ENCODE measurements around the gene CRTAC1. TPM values are rescaled to one million over a fixed set of nuclear protein-coding genes. Genes with fewer than 3 reads are reported as not detected.

CRTAC1 gene
- total RNA-seq, 2 experiments from 2014 or later: not detected

DNA sequence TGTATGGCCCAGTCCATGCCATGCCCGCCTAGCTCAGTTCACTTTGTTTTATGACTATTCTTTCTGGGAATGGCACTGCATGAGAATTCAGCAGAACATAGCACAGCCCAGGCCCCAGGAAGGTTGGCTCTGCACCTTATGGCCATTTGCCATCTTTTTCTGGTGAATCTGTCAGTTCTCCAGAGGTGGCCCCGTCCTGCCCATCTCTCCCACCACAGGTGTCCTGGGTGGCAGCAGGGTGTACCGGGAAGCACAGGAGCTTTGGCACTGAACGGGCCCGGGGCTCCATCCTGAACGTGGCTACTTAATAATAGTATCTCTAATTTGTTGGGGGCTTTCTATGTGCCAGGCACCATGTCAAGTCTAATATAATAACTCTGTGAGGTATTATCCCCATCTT is 156.1 kb downstream of the CRTAC1 start:
- H3K36me3 Mint-ChIP-seq (ENCODE audit: low read depth): no peaks in the 10 kb centered on the region
- CTCF ChIA-PET: interaction anchor here (1.2 kb wide), 1 partner anchor 82 kb away, joined by 9 read pairs; no protein-coding TSS in a partner anchor
- POLR2A ChIA-PET: no interaction called here
- no peaks in the 10 kb centered on the region for H3K9me3 Mint-ChIP-seq (ENCODE audit: insufficient read depth)
- peaks cover 19% of the 10 kb centered on the region for H3K27me3 Mint-ChIP-seq (ENCODE audit: low read depth)
- no peak overlapping the region for H3K27ac Mint-ChIP-seq
- H3K4me1 Mint-ChIP-seq (ENCODE audit: low read depth): peaks cover 8% of the 10 kb centered on the region
- DNase-seq (no peak), ATAC-seq (no peak)
- no peak overlapping the region for H3K4me3 Mint-ChIP-seq

DNA sequence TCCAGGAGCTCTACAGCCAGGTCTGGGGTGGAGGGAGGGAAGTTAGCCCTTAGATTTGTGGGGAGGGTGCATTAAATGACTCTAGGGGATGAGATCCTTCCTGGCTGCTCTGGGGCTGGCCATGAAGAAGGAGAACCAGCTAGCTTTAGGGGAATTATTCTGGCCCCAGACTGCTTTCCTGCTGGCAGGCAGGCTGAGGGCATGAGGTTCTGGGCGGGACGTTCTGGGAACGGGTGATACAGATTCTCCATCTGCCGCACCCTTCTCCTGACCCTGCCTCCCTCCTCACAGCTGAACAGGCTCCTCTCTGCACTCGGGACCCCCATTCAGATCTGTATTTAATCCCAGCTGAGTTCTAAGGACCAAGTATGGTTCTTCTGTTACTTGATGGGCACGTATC is 156.9 kb downstream of the CRTAC1 start:
- ChIA-PET POLR2A (no interaction called here), CTCF (interaction anchor here (1.2 kb wide), 1 partner anchor 82 kb away, joined by 9 read pairs; no protein-coding TSS in a partner anchor)
- no peak for DNase-seq
- no peak overlapping the region for H3K4me3 Mint-ChIP-seq
- H3K4me1 Mint-ChIP-seq (ENCODE audit: low read depth): peaks cover 16% of the 10 kb centered on the region
- ATAC-seq: no peak
- H3K9me3 Mint-ChIP-seq (ENCODE audit: insufficient read depth): no peaks in the 10 kb centered on the region
- H3K36me3 Mint-ChIP-seq (ENCODE audit: low read depth): no peaks in the 10 kb centered on the region
- peaks cover 19% of the 10 kb centered on the region for H3K27me3 Mint-ChIP-seq (ENCODE audit: low read depth)
- H3K27ac Mint-ChIP-seq: no peak overlapping the region

DNA sequence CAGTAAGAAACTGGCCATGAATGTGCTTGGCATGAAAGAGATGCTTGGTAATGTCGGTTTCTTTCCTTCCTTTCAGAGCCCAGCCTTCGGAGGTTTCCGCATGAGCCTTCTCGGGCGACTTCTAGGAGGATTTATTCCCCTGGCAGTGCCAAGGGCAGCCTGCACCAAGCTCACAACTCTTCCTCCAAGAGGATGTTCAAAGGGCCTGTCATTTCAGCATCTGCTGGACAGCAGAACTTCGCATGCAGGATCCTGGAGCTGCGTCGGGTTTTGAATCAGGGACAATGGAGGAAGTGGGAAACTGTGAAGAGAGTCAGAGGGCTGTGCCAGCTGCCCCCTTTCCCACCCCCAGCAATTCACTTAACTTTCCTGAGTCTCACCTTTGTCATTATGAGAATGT is 159.4 kb downstream of the CRTAC1 start:
- POLR2A ChIA-PET: interaction anchor here (1.0 kb wide), 1 partner anchor 263 kb away, joined by 3 read pairs; the partner anchor contains the start of gene R3HCC1L
- peaks cover 14% of the 10 kb centered on the region for H3K27me3 Mint-ChIP-seq (ENCODE audit: low read depth)
- no peak overlapping the region for H3K27ac Mint-ChIP-seq
- no peaks in the 10 kb centered on the region for H3K36me3 Mint-ChIP-seq (ENCODE audit: low read depth)
- H3K4me3 Mint-ChIP-seq: no peak overlapping the region
- peaks cover 17% of the 10 kb centered on the region for H3K4me1 Mint-ChIP-seq (ENCODE audit: low read depth)
- DNase-seq (no peak), ATAC-seq (no peak)
- CTCF ChIA-PET: interaction anchor here (0.9 to 7.8 kb wide), 9 partner anchors 8 to 110 kb away, joined by 3 to 222 read pairs (median 20); partner anchors contain the start of gene GOLGA7B
- no peaks in the 10 kb centered on the region for H3K9me3 Mint-ChIP-seq (ENCODE audit: insufficient read depth)

DNA sequence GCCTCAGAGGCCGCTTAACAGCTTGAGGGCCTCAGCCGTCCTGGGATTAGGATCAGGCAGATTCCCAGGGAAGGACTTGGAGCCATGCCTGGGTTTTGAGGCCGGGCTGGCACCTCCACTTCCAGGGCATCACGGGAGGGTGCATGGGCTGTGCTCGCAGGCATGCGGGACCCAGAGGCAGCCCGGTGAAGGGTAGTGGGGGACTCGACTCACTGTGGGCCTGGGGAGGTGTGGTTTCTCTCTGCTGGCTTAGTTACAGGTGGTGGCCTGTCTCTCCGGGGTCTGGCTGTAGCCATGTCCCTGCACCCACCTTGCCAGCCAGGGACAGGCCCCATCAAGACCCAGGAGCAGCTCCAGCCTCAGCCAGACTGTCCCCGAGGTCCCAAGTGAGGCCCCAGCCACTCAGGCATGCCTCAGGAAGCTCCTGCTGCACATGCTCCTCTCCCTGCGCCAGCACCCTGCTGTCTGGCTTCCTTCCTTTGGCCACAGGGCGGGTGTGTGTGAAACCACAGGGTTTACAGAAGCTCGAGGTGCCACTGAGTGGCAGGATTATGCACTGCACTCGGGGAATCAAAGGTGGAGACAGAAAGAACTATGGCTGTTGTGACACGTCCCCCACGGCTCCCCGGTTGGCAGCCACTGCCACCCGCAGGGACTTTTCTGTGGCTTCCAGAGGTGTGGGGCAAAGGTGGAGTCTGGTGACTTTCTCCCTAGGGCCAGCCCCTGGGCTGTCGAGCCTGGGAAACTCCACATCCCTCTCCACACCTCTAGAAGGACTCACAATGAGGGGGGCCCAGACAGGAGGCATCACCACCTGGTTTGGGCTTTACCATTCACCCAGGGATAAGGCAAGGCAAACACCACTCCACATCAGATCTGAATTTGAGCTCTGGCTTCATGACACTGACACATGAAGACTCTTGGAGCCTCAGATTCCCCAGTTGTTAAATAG is 161.1 kb downstream of the CRTAC1 start:
- CTCF ChIA-PET: interaction anchor here (0.6 to 7.8 kb wide), 33 partner anchors 9 to 265 kb away, joined by 3 to 222 read pairs (median 4); partner anchors contain the start of genes AVPI1, GOLGA7B, MARVELD1 and R3HCC1L
- Mint-ChIP-seq H3K9me3 (ENCODE audit: insufficient read depth) (no peaks in the 10 kb centered on the region), H3K4me3 (peak overlapping the region; percentile 40), H3K4me1 (ENCODE audit: low read depth) (peaks cover 17% of the 10 kb centered on the region), H3K27me3 (ENCODE audit: low read depth) (peaks cover 11% of the 10 kb centered on the region), H3K27ac (peak overlapping the region; percentile 78), H3K36me3 (ENCODE audit: low read depth) (peaks cover 4% of the 10 kb centered on the region)
- peak; percentile 95 for DNase-seq
- ATAC-seq: peak; percentile 99
- POLR2A ChIA-PET: interaction anchor here (1.9 kb wide), 1 partner anchor 11 kb away, joined by 5 read pairs; no protein-coding TSS in a partner anchor

DNA sequence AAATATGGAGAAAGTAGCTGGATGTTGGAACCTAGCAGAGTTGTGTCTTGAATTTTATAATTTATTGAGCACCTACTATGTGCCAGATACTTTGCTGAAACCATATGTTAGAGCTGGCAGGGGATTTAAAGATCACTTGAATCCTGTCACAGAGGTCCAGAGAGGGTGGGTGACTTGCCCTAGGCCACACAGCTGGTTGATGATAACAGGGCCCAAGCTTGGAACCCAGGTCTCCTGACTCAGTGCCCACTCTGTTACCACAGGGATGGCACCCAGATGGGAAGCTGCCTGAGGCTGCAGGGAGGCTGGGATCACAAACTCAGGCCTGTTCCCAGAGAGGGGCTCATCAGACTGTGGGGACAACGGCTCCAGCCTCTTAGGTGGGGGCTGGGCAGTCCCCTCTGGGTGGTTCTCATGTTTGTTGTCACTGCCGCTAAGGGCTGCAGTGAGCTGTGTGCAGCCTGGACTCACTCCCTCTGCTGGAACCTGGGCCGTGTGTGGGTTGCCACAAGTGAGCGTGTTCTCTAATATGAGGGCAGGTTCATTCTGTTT is 162.2 kb downstream of the CRTAC1 start:
- peaks cover 9% of the 10 kb centered on the region for H3K27me3 Mint-ChIP-seq (ENCODE audit: low read depth)
- peaks cover 20% of the 10 kb centered on the region for H3K4me1 Mint-ChIP-seq (ENCODE audit: low read depth)
- CTCF ChIA-PET: interaction anchor here (1.0 to 7.8 kb wide), 17 partner anchors 8 to 159 kb away, joined by 3 to 222 read pairs (median 5); partner anchors contain the start of genes GOLGA7B and MARVELD1
- POLR2A ChIA-PET: interaction anchor here (0.6 to 1.9 kb wide), 2 partner anchors 10 to 104 kb away, joined by 3 to 5 read pairs; no protein-coding TSS in a partner anchor
- no peak overlapping the region for H3K4me3 Mint-ChIP-seq
- ATAC-seq (no peak), DNase-seq (no peak)
- peaks cover 4% of the 10 kb centered on the region for H3K36me3 Mint-ChIP-seq (ENCODE audit: low read depth)
- H3K9me3 Mint-ChIP-seq (ENCODE audit: insufficient read depth): no peaks in the 10 kb centered on the region
- peak overlapping the region; percentile 64 for H3K27ac Mint-ChIP-seq

DNA sequence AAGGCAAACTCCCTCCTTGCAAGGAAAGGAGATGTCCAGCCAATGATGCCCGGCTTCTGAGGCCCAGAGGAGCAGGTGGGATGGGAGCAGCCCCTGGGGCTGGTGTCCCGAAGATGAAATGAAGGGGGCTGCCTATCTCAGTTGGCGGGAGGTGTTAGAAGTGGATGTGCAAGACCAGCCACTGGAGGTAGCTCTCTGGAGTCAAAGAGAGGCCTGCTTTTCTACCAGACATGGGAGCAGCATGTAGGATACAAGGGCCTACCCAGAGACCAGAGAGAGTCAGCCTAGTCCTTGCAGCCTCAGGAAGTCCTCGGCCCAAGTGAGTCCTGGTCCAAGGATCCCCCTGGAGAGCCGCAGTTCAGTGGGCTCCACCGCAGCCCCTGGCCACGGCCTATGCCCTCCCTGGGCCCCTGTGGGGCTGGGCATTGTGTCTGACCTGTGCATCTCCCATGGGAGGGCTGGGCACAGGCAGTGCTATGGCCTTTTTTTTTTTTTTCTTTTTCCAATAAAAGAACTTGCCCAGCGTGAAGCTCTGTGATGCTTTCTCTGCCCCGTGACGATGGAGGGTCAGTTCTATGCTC is 163.1 kb downstream of the CRTAC1 start:
- CTCF ChIA-PET: interaction anchor here (1.2 to 7.8 kb wide), 5 partner anchors 17 to 107 kb away, joined by 5 to 222 read pairs (median 38); partner anchors contain the start of gene GOLGA7B
- POLR2A ChIA-PET: interaction anchor here (0.6 to 1.9 kb wide), 2 partner anchors 9 to 103 kb away, joined by 3 to 5 read pairs; no protein-coding TSS in a partner anchor
- Mint-ChIP-seq H3K36me3 (ENCODE audit: low read depth) (peaks cover 4% of the 10 kb centered on the region), H3K27ac (peak overlapping the region; percentile 64), H3K4me3 (no peak overlapping the region), H3K4me1 (ENCODE audit: low read depth) (peaks cover 26% of the 10 kb centered on the region), H3K27me3 (ENCODE audit: low read depth) (peaks cover 6% of the 10 kb centered on the region), H3K9me3 (ENCODE audit: insufficient read depth) (no peaks in the 10 kb centered on the region)
- ATAC-seq (no peak), DNase-seq (no peak)

DNA sequence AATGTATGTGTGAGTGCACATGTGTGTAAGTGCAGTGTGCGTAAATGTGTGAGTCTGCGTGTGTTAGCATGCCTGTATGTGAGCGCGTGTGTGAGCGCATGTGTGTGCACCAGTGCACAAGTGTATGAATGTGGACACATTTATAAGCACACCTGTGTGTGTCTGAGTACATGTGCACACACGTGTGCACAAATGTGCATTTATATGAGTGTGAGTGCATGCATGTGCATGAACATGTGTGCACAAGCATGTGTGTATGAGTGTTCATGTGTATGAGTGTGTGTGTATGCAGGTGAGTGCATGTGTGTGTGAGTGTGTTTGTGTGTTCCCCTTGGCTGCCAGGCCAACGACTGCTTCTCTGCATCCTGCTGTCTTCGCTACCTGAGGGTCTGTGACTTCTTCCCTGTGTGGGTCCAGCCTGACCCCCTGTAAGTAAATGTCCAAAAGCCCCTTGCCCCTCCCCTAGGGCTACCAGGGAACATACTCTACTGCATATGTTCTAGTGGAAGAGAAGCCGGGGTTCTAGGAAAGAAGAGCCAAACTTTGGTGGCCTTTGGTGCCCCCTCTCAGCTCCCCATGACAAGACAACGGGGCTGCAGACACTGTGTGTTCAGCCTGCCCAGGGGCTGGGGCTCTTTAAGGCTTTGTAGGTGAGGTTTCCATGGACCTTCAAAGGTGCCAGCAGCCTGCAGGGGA is 163.7 kb downstream of the CRTAC1 start:
- CTCF ChIA-PET: interaction anchor here (5.4 to 7.8 kb wide), 2 partner anchors 71 to 106 kb away, joined by 38 to 222 read pairs; no protein-coding TSS in a partner anchor
- POLR2A ChIA-PET: no interaction called here
- H3K27ac Mint-ChIP-seq: no peak overlapping the region

DNA sequence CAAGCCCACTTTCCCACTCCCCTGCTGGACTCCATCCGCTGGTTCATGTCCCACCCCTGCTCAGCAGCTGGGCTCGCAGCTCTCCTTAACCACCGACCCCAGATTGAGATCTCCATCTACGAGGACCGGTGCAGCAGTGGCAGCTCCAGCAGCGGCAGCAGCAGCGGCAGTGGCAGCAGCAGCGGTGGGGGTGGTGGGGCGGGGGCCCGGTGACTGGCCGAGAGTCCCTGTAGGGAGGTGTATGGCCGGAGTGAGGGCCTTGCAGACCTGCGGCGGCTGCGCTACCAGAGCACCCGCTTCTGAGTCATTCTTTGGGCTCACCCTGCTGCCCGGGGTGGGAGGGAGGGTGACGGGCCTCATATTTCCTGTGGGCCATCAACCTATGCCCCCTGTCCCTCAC is 164.9 kb downstream of the CRTAC1 start:
- Mint-ChIP-seq H3K36me3 (ENCODE audit: low read depth) (peaks cover 4% of the 10 kb centered on the region), H3K9me3 (ENCODE audit: insufficient read depth) (no peaks in the 10 kb centered on the region), H3K27me3 (ENCODE audit: low read depth) (no peaks in the 10 kb centered on the region), H3K4me3 (no peak overlapping the region), H3K4me1 (ENCODE audit: low read depth) (peaks cover 37% of the 10 kb centered on the region), H3K27ac (no peak overlapping the region)
- POLR2A ChIA-PET: no interaction called here
- no peak for ATAC-seq
- CTCF ChIA-PET: interaction anchor here (7.8 kb wide), 1 partner anchor 70 kb away, joined by 222 read pairs; no protein-coding TSS in a partner anchor
- DNase-seq: no peak

More for the DNA sequence above, 163.7 kb downstream of the CRTAC1 start:
- ATAC-seq (no peak), DNase-seq (no peak)
- Mint-ChIP-seq H3K9me3 (ENCODE audit: insufficient read depth) (no peaks in the 10 kb centered on the region), H3K36me3 (ENCODE audit: low read depth) (peaks cover 4% of the 10 kb centered on the region), H3K27me3 (ENCODE audit: low read depth) (peaks cover 6% of the 10 kb centered on the region), H3K4me1 (ENCODE audit: low read depth) (peaks cover 28% of the 10 kb centered on the region), H3K4me3 (no peak overlapping the region)

DNA sequence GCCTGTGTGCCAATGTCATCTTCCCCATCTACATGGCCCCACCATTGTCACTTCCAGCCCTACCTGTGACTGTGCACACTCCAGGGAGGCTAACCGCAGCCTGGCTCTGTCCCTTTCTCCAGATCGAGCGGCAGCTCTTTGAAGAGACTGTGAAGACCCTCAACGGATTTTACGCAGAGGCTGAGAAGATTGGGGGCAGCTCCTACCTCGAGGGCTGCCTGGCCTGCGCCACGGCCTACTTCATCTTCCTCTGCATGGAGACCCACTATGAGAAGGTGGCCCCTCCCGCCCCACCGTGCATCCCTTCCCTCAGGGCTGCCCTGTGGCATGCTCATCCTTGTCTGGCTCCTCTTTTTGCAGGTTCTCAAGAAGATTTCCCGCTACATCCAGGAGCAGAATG is 166.6 kb downstream of the CRTAC1 start:
- Mint-ChIP-seq H3K4me1 (ENCODE audit: low read depth) (peaks cover 28% of the 10 kb centered on the region), H3K36me3 (ENCODE audit: low read depth) (peaks cover 7% of the 10 kb centered on the region), H3K4me3 (no peak overlapping the region), H3K27me3 (ENCODE audit: low read depth) (no peaks in the 10 kb centered on the region), H3K27ac (no peak overlapping the region), H3K9me3 (ENCODE audit: insufficient read depth) (no peaks in the 10 kb centered on the region)
- no peak for DNase-seq
- no peak for ATAC-seq
- CTCF ChIA-PET: interaction anchor here (5.9 kb wide), 1 partner anchor 72 kb away, joined by 35 read pairs; no protein-coding TSS in a partner anchor
- POLR2A ChIA-PET: no interaction called here

DNA sequence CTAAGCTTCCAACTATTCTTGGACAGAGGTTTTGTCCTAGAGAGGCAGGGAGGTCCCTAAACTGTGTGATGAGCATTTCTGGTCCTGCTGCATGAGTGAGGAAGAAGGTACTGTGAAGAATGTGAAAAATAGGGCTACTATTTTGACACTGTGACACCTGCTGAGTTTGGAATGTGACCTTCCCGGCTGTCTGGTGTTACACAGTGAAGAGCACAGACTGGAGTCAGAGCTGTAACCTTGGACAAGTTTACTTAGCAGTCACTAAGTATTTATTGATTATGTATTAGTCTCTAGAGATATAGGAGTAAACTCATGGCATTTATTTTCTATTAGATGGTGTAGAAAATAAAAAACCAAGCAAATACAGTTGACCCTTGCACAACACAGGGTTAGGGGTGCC is 168.5 kb downstream of the CRTAC1 start:
- no peak overlapping the region for H3K27ac Mint-ChIP-seq
- no peaks in the 10 kb centered on the region for H3K27me3 Mint-ChIP-seq (ENCODE audit: low read depth)
- ATAC-seq: no peak
- peaks cover 41% of the 10 kb centered on the region for H3K4me1 Mint-ChIP-seq (ENCODE audit: low read depth)
- peaks cover 9% of the 10 kb centered on the region for H3K36me3 Mint-ChIP-seq (ENCODE audit: low read depth)
- CTCF ChIA-PET: interaction anchor here (1.5 to 5.9 kb wide), 3 partner anchors 8 to 70 kb away, joined by 5 to 35 read pairs (median 31); no protein-coding TSS in a partner anchor
- no peaks in the 10 kb centered on the region for H3K9me3 Mint-ChIP-seq (ENCODE audit: insufficient read depth)
- no peak overlapping the region for H3K4me3 Mint-ChIP-seq
- DNase-seq: no peak
- POLR2A ChIA-PET: no interaction called here

All from activated CD8-positive, alpha-beta T cell treated with anti-CD3 and anti-CD28 coated beads, Interleukin-2, amount 10 ng/mL, durations not matched to agents 7 days and 5 days (primary cell).